Measurements from ENCODE around the gene ZNF333. TPM values are rescaled to one million over a fixed set of nuclear protein-coding genes. Genes with fewer than 3 reads are reported as not detected.

The ZNF333 gene
- total and polyA plus RNA-seq, 2 of the 4 experiments (the other 2 are of a cell fraction) = 9.8 to 15.1 TPM

- TF ChIP-seq FOS (IDR thresholded peaks at IDR 0.05; ENCODE audit: low read depth, low read length) (no peak), POLR2A (IDR thresholded peaks at IDR 0.05; ENCODE audit: low read depth, low read length) (no peak), MAFK (IDR thresholded peaks at IDR 0.05; ENCODE audit: low read depth, low read length) (no peak)
- Histone ChIP-seq H3K9me3 (ENCODE audit: control insufficient read depth, insufficient read depth, low read length) (peaks cover 4% of the 10 kb centered on the region; the same call in 1 of the 2 replicates), H3K79me1 (ENCODE audit: low read depth in 1 of 2, low read length in 2 of 2) (no peaks in the 10 kb centered on the region), H3K9me1 (ENCODE audit: insufficient read depth, low read length) (no peaks in the 10 kb centered on the region), H2BK120ac (ENCODE audit: low read depth, low read length) (no peak overlapping the region), H4K20me1 (ENCODE audit: insufficient read depth, low read length) (no peaks in the 10 kb centered on the region), H3K9ac (ENCODE audit: low read depth, low read length) (no peak overlapping the region), H3K4me2 (ENCODE audit: low read depth, low read length) (no peak overlapping the region), H3K14ac (replicated peaks; ENCODE audit: low read depth, low read length) (no peak overlapping the region), H2AFZ (replicated peaks; ENCODE audit: low read length, poor library complexity) (no peak overlapping the region), H2BK5ac (ENCODE audit: low read depth, low read length, poor library complexity, severe bottlenecking) (no peak overlapping the region), H4K5ac (ENCODE audit: low read depth, low read length) (no peak overlapping the region), H3K27me3 (ENCODE audit: control insufficient read depth, insufficient read depth, low read length) (no peaks in the 10 kb centered on the region), H2AK9ac (replicated peaks; ENCODE audit: low read depth, low read length, poor library complexity) (no peak overlapping the region), H3K4ac (ENCODE audit: low read depth, low read length) (no peak overlapping the region), H2BK20ac (ENCODE audit: low read depth, low read length) (no peak overlapping the region), H3K56ac (ENCODE audit: extremely low read depth, insufficient read depth, low read length) (no peak overlapping the region), H4K91ac (ENCODE audit: insufficient read depth, low read depth, low read length) (no peak overlapping the region), H2AK5ac (ENCODE audit: low read depth, low read length) (no peak overlapping the region), H3K4me3 (ENCODE audit: insufficient read depth, low read depth, low read length) (no peak overlapping the region), H3K23ac (ENCODE audit: low read depth, low read length) (no peak overlapping the region), H2BK15ac (ENCODE audit: low read depth, low read length) (no peak overlapping the region), H3K18ac (ENCODE audit: low read depth, low read length) (no peak overlapping the region), H3K27ac (ENCODE audit: insufficient read depth, low read length) (no peak overlapping the region), H3K4me1 (ENCODE audit: control insufficient read depth, insufficient read depth, low read length) (no peaks in the 10 kb centered on the region), H4K8ac (ENCODE audit: low read depth in 2 of 2, low read length in 2 of 2) (no peak overlapping the region), H3K36me3 (ENCODE audit: control insufficient read depth, insufficient read depth, low read length) (no peaks in the 10 kb centered on the region)
- dilution Hi-C loops (cut with HindIII; ENCODE audit: low sequenced_read_pairs, unreplicated experiment) (no loop called here), in situ Hi-C loops (cut with MboI; ENCODE audit: low sequenced_read_pairs) (no loop called here), intact Hi-C loops (cut with micrococcal nuclease) (no loop called here)
- CTCF ChIA-PET = no interaction called here
- 14% methylated on average over 4 of the region's 16 CpGs; no CpG with 5 or more reads in 1 of the 2 experiments for WGBS, 2 experiments (ENCODE audit: extremely low coverage in 2 of 2, insufficient read length in 1 of 2)
- no TSS peak for BruUV-seq (replicated peaks)
- POLR2A ChIA-PET (ENCODE audit: unreplicated experiment) = no interaction called here
- ATAC-seq (ENCODE audit: low read depth) (no peak), DNase-seq (no peak)
These were observed 69.0 kb downstream of the ZNF333 start for GRCh38 chr19:14758816-14759215.

All from IMR-90 (cell line).